SHP77 treated with DMSO at 0.1 percent for 48 hours (cell line): Measurements from ENCODE around the gene GADD45GIP1.

Experiments
- DNase-seq: peaks from one replicate; lab custom pipeline; 2025; lab: John Stamatoyannopoulos, UW

The GADD45GIP1 gene

GRCh38 chr19:12956446-12957388, at the start of gene GADD45GIP1:
TSS of gene GADD45GIP1 (minus strand) at chr19:12957223. CDS start at chr19:12957212, 11 bp downstream.
- peak; percentile 41 for DNase-seq

DNA sequence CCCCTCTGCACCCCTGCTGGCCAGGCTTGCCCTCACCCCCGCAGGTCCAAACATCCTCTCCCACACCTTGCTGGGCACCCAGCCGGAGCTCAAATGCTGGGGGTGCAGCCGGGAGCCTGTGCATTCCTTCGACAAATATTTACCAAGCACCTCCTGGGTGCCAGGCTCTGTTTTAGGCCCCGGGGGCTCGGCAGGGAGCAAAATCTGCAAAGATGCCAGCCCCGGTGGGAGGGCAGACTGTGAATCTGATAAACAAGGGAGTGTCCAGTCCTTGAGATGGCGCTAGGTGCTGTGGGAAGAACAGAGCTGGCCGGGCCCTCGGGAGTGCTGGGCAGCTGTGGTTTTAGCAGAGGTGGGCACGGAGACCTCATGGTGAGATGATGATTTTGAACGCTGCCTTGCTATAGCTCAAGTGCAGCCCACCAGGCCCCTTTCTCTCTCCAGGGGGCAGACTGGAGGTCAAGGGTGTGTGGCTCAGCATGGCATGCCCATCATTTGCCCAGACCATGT, 48.9 kb upstream of the GADD45GIP1 start:
- no peak for DNase-seq

GRCh38 chr19:13005253-13005652, 48.2 kb upstream of the GADD45GIP1 start:
- no peak for DNase-seq

- no peak for DNase-seq
Measured at GRCh38 chr19:13004273-13004672, 47.2 kb upstream of the GADD45GIP1 start.

DNA sequence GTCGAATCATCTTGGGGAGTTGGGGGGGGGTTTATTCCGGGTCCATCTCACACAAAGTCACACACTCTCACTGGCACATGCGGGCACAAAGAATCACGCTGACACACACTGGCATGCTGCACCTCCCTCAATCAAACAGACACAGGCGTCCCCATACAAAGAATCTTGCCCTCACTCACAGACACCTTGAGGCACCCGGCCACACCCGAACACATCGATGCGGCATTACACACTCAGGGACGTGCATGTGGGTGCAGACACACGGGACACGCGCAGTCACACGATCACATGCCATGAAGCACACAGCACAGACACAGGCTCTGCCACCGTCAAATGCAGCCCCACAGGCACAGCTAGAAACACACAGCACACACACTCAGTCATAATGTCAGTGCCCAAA, 46.1 kb upstream of the GADD45GIP1 start:
- no peak for DNase-seq

DNA sequence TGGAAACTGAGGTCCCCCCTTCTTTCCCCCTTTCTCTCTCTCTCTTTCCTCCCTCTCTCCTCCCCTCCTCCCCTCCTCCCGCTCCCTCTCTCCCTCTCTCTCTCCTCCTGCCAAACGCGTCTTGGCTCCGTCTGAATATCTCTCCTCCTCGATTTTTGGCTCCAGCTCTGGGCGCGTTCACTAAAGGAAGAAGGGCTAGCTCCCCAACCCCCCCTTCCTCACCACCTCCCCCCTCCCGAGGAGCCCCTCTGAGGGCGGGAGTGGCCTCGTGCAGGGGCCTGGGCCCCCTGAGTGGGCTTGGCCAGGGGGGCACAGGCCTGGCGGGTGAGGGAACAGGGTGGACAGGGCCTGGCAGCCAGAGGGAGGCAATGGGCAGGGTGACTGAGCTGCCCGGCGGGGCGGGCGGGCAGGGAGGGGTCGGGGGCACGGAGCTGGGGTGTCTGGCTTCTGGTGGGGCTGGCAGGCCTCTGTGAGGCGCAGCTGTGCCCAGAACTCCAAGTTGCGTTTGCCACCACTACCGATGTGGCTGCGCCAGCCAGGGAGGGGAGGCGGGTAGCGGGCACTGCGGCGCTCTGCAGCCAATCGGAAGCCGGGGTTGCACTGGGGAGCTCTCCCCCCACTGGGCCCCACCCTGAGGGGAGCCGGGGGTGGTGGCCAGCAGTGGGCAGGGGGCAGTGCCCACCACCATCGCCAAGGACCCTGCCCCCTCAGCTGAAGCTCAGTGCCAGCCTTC, 45.3 kb upstream of the GADD45GIP1 start:
- DNase-seq: no peak

- DNase-seq: no peak
Measured at GRCh38 chr19:13001502-13002165, 44.6 kb upstream of the GADD45GIP1 start.

DNA sequence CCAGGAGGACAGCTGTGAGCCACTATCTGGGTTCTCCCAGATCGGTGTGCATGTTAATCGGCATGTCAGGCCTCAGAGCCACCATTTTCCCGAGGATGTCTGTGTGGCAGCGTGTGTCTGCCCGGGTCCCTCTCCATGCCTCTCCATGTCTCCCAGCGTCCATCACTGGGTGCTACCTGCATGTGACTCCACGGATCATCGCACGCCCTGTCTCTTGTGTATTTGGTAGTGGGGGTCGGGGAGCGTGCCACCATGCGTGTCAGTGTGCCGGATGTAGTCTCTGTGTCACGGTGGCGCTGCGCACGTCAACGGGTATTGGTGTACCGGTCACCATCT, 44.1 kb upstream of the GADD45GIP1 start:
- no peak for DNase-seq

DNA sequence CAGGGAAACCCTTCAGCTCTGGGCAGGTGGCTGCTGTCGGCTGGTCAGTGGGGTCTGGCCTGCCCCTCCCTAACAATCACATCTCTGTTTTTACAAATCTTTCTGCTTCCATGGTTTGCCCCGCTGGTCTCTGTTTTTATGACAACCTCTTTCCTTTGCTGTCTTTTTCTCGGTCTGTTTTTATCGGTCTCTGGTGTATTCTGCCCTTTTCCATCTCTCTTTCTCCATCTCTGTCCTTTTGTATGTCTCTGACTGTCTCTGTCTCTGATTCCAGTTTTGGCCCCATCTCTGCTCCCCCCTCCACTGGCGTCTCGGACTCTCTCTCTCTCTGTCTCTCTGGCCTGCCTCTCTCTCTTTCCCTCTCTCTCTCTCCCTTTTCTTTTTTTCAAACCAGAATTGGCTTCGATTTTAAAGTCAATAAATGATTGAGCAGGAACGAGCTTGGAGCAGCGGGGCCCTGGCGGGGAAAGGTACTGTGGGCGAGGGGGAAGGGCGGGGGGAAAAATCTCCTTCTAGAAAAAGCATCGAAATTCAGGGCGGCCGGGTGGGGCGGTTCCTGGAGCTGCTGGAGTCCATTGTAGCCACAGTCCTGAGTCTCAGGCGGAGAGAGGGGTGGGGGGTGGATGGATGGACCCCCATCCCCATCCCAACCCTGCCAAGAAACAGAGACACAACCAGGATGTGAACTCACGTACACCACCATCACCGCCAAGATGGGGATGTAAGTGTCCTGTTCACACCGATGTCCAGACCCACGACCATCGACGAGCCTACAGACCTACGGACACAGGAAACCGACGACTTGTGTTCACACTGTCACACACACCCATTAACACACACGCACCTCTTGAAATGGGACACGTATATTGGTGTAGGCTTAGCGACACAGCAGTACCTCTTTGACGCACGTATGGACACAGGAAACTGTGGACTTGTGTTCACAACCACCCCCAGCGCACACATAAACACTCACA, 41.2 kb upstream of the GADD45GIP1 start:
- DNase-seq: no peak

DNA sequence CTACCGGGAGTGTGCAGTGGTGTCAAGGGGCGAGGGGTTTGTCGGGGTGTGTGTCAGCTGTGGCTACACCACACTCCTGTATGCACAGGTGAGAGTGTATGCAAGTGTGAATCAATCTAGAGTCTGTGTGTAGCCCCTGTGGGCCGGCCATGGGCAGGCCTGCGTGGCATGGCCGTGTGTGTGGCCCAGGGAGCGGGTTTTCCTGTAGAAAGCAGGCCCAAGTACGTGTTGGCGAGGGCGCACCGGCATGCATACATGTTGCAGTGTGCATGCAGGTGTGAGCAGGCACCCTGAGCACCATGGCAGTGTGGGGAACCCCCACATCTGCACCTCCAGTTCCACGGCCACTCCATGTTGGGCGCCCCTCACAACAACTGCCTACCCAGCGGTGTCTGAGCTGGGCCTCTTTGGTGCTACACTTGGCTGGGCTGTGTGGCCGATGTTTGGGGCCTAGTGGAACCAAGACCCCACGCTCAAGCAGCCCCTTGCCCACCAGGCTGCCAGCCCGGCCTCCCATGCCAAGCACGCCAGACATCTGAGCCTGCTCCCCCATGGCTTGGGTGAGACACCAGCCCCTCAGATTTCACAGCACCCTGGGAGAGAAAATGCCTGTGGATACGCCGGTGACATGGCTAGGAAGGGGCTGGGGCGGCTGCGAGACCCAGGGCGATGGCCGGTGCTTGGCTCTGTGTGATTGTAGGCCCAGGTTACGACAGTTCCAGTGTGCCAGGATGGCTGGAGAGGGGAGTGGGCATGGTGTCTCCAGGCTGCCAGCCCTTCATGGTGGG, 40.4 kb upstream of the GADD45GIP1 start:
- DNase-seq: no peak

- no peak for DNase-seq
Measured at GRCh38 chr19:12996406-12997094, 39.5 kb upstream of the GADD45GIP1 start.

DNA sequence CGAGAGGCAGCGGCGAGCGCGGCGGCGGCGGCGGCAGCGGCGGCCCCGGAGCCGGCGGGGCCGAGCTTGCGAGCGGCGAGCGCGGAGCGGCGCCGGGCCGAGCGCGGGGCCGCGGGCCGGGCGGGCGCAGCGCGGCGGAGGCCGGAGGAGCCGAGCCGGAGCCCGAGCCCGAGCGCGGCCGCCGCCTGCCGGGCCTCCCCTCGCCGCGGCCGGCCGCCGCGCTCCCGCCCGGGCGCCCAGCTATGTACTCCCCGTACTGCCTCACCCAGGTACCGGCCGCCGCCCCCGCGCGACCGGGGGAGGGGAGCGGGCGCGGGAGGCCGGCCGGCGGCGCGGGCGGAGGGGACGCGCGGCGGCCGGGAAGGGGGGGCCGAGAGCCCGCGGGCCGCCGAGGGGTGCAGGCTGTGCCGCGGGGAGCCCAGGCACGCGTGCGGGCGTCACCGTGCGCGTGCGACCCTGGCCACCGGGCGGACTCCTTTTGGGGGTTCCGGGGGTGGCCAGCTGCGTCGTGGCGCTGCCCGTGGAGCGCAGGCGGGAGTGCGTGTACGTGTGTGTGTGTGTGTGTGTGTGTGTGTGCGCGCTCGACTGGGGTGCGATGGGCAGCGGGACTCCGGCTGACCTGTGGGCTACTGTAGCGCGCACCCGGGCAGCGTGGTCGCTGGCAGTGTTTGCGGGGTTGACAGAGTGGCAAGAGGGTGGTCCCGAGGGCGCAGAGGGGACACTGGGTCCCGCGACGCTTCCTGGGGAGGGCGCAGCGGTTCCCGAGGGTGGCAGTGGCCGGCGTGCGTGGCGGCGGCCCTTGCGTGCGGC, 38.8 kb upstream of the GADD45GIP1 start:
- DNase-seq: no peak

GRCh38 chr19:12994701-12995595, 37.9 kb upstream of the GADD45GIP1 start, which contains the start of gene NFIX:
TSS of gene NFIX (plus strand) at chr19:12995475. CDS start at chr19:12995838, 363 bp downstream.
- no peak for DNase-seq

GRCh38 chr19:12993562-12993961, 36.5 kb upstream of the GADD45GIP1 start:
- no peak for DNase-seq

DNA sequence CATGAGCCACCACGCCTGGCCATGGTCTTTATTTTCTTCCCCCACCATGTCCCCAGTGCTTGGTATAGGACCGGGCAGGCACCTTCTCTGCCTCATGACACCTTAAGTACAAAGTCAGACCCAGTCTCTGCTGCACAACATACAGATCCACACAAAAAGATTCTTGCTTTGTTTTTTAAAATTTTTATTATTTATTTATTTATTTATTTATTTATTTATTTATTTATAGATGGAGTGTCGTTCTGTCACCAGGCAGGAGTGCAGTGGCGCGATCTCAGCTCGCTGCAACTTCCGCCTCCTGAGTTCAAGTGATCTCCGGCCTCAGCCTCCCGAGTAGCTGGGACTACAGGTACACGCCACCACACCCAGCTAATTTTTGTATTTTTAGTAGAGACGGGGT, 35.7 kb upstream of the GADD45GIP1 start:
- no peak for DNase-seq

DNA sequence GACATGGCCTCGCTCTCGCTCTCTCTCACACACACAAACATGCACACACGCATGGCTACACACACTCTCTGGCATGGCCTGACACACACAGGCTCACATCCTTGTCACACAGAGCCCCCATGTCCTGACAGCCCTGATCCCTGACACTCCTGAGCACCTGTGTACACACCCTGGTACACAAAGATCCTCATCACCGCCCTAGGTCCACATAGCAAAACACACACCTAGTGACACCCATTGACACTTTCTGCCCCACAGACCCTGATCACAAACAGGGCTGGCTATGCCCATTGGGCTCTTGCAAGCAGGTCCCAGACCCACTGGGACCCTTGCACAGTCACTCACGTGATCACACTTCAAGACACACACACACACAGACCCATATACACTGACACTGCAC, 34.3 kb upstream of the GADD45GIP1 start:
- DNase-seq: no peak

DNA sequence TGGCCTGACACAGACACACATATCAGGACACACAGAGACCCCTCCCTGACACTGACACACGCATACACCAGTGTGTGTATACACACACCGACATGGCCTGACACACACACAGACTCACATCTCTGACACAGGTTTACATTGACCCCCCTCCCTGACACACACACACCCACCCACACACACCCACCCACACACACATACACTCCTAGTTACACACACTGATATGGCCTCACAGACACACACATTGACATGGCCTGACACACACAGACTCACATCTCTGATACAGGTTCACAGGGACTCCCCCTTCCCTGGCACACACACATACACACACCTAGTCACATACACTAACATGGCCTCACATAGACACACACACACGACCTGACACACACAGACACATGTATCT, 33.8 kb upstream of the GADD45GIP1 start:
- DNase-seq: no peak

DNA sequence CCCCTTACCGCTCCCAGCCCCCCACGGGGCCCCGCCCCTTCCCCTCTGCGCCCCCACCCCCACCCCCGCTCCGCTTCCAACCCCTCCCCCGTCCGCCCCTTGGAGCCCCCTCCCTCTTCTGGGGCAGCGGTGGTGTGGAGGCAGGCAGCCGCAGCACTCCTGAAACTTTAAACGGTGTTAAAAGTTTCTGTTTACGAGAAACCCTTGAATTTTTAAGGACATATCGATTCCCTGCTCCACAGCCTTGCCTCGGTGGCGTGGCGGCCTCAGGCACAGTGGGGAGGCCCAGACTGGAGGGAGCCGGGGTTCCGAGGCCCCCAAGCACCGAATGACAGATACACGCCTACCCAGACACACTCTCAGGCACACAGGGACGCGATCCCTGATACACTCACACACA, 33.4 kb upstream of the GADD45GIP1 start:
- DNase-seq: no peak
